COLO668 (cell line): ENCODE results near the gene ACOT12.

Experiments
- DNase-seq: peaks from one replicate; lab custom pipeline; 2025; ENCODE audit not compliant: unreplicated experiment; lab: John Stamatoyannopoulos, UW

Gene ACOT12

DNA sequence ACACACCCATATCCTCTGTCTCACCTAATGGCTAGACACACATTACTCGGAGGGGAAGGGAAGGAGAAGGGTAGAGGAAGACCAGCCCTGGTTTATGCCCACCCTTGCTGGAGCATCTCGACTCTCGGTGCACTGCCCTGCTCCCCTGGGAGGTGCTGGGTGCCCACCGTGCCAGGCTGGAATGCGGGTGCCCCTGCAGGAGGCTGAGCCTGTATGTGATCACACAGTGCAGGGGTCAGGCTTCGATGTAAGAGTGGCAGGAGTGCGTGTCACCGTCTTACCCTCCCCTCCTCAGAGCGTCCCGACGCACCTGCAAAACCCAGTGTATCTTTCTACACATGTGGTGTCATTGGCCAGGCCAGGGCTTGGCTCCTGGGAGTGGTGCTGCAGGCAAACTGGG, 7.3 kb upstream of the ACOT12 start:
- DNase-seq: no peak

DNA sequence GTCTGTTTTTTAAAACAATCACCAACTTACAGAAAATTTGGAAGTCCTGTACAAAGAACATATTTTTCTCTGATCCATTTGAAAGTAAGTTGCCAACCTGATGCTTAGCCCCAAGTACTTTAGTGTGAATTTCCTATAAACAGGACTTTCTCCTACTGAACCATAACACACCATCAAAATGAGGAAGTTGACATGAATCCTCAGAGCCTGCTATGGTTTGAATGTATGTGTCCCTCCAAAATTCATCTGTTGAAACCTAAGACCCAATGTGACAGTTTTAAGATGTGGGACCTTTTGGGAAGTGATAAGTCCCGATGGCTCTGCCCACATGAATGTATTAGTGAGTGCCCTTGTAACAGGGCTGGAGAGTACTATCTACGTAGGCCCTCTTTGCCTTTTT, 6.4 kb upstream of the ACOT12 start:
- no peak for DNase-seq

DNA sequence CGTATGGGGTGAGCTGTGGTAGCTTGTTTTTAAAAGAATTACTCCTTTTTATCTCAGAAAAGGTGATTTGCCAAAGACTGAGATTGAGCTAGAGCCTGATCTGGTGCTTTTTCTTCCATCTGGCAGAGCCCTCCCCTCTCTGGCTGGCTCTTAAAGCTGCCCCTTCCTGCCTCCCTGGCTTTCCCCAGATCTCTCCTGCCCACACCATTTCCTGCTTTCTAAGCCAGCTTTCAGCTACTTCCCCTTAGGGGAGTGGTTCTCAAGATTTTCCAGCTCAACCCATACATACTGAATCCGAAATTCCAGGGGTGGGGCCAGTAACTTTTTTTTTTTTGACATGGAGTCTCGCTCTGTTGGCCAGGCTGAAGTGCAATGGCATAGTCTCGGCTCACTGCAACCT, 4.8 kb upstream of the ACOT12 start:
- no peak for DNase-seq

DNA sequence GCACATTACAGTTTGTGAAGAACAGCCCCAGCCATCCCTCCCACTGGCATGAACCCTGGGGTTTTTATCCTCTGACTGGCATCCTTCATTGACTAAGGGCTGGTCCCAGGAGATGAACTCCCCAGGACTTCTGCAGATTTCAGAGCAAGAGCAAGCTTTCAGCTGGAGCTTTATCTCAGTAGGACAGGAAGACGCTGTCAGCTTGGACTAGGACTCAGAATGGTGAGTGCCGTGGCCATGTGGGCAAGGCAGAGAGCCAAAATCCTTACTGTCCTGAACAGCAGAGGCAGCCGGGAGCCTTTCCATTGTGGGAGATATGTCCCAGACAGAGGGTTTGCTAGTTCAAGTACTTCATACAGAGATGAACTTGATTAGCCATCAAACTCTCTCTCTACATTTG, 3.2 kb upstream of the ACOT12 start:
- no peak for DNase-seq

DNA sequence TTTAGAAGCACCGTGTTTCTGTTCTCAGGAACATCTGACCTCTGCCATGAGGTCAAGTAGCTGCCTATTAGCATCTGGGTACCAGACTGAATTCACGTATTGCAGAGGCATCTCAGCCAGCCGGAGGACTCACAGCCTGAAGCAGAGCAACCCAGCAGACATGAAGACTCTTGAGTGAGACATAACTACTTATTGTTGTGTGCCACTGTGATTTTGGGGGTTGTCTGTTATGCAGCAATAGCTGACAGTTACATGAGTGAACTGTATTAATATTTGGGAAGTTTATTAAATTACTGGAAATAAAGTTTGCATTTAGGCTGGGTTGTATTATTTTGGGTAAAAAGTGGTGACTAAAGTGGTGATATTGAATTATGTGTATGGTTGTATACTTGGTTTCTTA, 1.3 kb upstream of the ACOT12 start:
- no peak for DNase-seq

DNA sequence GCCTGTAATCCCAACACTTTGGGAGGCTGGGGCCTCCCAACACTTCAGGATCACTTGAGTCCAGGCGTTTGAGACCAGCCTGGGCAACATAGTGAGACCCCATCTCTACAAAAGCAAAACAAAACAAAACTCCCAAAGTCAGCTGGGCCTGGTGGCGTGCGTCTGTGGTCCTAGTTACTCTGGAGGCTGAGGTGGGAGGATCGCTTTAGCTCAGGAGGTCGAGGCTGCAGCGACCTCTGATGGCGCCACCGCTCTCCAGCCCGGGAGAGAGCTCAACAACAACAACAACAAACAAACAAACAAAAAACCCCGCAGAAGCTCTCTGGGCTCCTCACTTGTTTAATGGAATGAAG, 528 bp downstream of the ACOT12 start:
- no peak for DNase-seq

DNA sequence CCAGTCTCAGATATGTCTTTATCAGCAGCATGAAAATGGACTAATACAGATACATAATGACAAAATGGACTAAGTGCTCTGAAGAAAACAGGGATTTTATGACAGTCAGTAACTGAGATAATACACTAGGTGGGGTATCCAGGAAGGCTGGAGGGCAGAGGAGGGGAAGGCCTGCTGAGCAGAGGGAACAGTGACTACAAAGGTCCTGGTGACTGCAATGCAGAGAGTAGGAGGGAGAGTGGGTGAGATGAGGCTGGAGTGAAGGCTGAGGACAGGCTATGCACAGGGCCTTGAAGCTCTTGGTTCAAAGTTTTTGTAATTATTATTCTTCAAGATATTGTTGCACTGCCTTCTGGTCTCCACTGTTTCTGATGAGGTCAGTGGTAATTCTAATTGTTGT, 4.9 kb downstream of the ACOT12 start:
- no peak for DNase-seq

DNA sequence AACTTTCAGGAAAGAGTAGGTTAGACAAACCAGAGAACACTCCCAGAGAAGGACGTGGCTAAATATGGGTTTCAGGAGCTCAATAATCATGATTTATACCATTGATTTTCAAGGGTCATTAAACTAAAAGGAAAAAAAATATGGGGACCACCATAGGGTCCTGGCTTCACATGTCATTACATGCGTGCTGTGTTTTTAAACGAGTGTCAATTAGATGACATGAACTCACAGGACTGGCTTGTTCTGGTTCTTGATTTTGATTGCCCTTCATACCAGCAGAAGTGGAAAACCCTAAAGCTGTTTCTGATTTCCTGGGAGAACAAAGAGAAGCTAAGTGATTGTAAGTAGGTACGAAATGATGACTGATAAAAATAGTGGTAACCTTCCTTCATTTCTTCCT, 5.8 kb downstream of the ACOT12 start:
- no peak for DNase-seq

DNA sequence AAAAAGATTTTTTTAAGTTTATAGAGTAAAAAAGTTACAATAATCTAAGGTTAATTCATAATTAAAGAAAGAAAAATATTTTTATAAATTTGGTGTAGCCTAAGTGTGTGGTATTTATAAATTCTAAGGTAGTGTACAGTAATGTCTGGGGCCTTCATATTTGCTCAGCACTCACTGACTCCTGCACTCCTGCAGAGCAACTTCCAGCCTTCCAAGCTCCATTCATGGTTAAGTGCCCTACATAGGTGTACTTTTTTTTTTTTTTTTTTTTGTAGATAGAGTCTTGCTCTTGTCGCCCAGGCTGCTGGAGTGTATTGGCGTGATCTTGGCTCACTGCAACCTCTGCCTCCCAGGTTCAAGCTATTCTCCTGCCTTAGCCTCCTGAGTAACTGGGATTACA, 10.1 kb downstream of the ACOT12 start:
- DNase-seq: no peak

DNA sequence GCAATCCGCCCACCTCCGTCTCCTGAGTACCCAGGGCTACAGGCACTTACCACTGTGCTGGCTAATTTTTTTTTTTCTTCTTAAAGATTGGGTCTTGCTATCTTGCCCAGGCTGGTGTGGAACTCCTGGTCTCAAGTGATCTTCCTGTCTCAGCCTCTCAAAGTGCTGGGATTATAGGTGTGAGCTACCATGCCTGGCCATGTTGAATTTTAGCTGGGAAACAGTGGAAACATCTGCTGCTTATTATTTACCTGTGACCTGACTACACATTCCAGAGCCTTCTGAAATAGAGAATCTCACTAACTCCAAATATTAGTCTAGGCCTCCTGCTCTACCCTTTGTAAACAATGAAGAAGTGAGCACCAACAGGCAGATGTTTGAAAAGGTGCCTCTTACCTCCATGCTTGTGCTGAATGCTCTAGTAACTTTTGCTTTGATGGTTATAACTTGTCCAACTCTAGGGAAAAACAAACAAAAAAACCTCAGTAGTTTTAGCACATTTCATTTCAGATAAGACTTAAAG, 22.5 kb downstream of the ACOT12 start:
- DNase-seq: no peak

DNA sequence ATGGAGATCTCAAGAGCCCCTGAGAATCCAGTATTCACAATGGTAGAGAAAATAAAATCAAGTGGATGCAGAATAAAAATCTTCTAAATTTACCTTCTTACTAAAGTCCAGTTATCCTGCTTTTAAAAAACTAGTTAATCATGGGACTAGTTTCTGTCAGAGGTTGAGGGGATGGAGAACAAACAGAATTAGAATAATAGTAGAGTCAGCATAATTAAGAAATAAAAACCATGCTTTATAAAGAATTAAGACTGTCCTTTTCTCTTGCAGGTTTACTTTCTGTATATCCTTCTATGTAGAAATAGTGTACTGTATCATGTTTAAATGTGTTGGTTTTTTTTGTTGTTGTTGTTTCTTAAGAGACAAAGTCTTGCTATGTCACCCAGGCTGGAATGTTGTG, 23.0 kb downstream of the ACOT12 start:
- DNase-seq: no peak

DNA sequence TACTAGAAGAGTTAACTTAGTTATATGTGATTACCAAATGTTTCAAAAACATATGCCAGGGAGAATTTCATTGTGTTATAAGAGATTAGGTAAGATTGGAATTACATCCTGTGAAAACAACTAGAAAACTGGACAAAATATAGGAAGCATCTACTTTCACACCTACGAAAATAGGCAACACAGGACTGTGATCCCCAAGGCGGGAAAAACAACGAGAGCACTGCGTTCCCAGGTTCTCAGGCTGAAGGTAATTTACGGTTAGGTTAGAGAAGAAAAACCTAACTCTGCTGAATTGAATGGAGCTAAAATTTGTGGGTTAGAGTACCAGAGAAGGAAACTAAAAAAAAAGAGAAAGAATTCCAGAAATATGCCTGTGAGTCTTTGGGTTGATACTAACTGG, 28.4 kb downstream of the ACOT12 start:
- no peak for DNase-seq

DNA sequence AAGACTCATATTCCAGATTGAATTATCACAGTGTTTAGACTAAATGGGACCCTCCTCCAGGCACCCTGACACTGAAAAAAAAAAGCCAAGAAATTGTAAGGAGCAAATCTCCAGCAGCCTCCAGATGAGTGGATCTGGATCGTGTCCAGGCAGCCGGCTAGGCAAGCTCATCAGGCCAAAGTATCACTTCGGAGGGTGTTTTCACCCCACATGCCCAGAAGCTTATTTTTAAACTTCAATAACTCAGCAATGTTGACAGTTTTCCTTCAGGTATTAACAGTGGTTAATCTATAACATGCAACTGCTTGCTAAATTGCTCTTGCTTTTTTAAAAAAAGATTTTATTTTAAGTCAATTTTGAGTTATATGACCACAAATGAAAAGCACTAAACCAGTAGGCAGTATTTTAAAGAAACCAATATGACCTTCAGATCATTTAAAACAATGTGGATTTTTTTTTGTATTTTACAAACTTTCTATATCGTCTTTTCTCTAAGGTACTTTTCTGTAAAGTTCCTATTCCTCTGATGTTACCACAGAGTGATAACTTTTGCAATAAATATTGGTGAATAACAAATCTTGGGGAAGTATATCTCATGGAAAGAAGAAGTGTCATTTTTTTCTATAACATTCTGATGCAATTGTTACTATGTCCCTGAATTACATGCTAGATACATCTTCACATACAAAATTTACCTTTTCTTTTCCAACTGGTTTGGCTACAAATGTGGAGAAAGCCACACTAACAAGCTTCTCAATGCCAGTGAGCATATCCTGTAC, 30.7 kb downstream of the ACOT12 start:
- no peak for DNase-seq

DNA sequence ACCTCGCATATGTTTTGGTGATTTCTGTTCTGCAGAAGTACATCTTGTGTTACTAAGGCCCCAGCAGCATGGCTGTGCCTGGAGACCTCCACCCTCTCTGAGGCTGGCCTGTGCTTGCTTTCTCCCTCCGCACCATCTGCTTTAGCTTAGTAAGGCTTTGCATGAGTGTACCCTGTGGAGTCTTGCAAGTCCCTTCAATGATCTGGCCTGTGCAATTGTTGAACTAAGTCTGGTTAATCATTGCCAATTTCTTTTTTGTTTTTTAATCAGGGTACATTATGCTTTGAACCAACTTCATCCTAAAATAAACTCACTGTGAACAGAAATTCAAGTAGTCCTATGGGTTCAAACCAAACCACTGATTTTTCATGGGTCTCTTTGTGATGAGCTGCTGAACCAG, 32.3 kb downstream of the ACOT12 start:
- no peak for DNase-seq

DNA sequence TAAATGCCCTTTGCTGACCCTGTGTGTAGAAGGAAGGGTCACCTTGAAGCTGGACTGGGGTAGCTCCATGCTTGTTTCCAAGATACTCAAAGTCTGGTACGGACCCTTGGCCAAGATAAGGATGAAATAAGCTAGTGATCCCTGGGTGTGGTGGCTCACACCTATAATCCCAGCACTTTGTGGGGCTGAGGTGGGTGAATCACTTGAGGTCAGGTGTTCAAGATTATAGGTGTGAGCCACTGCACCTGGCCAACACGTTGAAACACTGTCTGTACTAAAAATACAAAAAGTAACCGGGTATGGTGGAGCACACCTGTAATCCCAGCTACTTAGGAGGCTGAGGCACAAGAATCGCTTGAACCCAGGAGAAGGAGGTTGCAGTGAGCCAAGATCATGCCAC, 33.3 kb downstream of the ACOT12 start:
- no peak for DNase-seq

DNA sequence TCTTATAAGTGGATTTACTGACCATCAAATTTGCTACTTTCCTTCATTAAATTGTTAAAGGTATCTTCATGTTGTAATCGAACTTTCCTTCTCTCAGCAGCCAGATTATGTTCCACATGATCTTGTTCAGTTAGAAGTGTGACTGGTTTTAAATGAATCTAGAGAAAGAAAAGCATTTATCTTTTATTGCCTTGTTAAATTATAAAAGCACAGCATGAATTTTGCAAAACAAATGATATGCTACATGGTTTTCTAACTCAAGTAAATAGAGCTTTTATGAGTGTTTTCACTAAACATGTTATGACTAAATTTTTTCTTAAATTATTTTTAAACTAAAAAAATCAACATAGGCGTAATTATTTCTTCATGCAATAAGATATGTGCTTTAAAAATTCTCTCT, 34.1 kb downstream of the ACOT12 start:
- no peak for DNase-seq

DNA sequence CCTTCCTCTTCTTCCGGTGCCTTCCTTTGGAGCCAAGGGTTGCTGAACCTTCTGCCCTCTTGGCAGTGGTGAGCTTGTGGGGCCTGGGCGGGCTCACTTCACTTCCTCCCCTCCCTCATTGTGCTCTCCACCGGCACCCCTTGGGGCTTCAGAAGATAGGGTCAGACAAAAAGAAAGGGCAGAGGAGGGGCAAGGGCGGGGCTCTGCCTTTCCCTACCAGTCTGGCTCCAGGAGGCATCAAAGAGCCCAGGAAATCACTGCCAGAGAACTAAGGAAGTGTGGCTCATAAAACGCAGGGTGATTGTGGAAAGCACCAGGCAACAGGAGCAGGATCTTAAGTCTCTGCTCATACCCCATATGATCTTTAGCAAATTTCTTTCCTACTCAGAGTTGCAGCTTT, 34.8 kb downstream of the ACOT12 start:
- no peak for DNase-seq

DNA sequence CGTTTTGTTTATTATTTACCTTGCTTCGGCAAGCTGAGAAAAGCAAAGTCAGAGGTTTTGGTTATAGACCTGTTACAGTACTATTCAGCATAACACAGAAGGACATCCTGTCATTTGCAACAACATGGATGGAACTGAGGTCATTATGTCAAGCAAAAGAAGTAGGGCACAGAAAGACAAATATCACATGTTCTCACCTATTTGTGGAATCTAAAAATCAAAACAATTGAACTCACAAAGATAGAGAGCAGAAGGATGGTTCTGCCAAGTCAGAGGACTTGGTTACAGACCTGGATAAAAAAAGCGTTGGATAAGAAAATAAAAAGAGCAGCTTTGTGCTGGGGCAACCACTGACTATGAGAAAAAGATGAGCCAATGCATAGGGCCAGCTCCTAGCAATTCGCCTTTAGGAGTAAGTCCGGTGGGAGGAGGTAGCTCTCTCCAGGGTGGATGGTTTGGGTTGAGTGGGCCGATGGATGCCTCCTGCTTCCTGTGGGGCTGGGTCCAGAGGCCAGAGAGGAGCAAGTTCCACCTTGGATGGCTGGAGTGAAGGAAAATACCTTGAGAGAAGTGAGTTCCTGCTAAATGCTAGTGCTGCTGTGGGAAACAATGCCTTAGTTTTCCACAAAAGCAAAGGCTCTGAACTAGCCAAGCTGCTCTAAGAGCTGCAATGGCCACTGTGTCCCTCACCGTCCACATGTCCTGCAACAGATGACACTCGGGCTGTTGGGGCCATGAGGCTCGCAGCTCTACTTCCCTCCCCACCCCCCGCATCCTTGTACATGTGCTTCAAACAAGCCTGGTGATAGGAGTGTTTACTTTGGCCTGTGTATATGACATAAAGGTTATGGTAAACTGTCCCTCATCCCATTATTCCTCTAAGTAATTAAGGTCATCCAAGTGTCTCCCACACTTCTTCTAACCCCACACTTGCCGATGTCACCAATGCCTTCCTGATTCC, 38.4 kb downstream of the ACOT12 start:
- no peak for DNase-seq

DNA sequence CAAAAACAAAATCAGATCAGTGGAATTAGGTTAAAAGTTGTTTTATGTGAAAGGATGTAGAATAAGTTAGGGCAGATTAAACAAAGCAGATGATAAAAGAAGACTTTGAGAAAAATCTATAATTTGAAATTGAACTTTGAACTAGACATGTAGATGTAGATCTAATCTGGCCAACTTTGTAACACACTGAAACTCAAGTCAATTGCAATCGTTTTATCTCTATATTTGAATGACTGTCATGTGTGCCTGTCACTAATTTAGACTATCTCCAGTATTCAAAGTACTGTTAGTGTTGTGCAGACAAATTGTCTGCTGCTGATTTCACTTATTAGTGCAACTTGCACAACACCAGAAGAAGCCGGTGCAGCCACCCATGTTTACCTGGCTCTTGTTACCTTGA, 39.8 kb downstream of the ACOT12 start:
- DNase-seq: no peak

DNA sequence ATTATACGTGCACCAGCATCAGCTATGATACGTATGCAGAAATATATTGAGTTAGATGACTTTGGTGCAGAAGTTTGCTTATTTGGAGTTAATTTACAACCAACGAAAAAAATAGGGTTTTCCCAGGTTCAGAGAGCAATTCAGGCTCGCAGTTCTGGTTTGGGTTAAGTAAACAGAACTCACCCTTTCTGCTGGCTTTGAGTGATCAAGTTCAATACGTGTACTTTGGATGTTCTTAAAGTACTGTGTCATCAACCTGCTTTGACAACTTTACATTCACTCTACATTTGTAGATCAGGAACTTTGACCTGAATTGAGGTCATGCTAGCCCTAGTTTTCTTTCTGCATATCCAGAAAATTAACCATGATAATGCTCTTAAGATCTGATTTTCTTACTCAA, 40.7 kb downstream of the ACOT12 start:
- no peak for DNase-seq

DNA sequence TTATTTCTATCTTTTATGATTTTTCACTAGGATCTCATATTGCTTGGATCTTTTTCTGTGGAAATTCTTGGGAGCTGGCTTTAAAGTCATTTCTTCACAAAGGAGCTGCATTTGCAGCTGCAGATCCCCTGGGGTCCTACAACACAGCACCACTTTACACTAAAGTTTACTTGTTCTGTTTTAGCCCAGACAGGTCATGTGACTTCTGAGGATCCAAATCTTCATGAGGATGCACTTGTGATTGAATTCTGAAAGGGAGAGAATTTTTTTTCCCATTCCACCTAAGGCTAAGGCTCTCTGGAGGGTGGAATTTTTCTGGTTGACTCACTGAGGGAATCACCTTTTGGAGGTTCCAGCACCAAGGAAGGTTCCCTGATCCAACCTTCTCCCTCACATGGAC, 43.4 kb downstream of the ACOT12 start:
- DNase-seq: no peak

DNA sequence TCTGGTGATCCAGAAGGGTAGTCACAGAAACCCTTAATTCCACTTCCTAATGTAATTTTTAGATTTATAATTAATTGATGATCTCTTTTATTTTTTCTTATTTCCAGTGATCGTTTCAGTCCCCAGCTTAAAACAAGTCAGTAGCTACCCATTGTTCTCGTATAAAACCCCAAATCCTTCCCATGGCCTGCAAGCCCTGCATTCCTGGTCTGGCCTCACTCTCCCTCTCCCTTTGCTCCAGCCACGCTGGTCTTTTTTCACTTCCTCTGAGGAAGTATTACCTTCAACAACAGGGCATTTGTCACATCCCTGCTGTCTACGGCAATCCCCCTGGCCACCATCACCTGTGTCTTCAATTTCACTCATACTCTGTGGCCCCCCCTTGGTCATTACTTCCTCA, 44.8 kb downstream of the ACOT12 start:
- no peak for DNase-seq
